ENCODE measurements around the gene RIN2.

RIN2 gene

DNA sequence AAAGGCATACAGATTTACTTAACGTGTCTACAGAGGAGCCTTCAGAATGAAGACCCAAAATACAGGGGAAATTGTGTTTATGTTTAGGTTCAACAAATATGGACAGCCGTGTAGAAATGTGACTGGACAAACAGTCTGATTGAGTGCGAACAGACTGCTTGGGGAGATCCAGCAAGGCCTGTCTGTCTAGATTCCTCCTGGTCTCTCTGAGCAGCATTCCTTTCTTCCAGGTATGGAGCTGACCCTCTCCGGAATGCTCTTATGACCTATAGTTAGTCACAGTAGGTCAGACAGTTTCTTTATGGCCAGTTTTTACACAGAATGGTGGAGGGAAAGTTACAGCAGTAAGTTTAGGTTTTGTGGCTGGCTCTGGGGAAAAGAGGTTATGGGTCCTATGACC is 9.0 kb downstream of the RIN2 start:
- Histone ChIP-seq H3F3A (ENCODE audit: low read depth) (no peaks in the 10 kb centered on the region), H4K20me1 (ENCODE audit: insufficient read depth, low read length, poor library complexity, severe bottlenecking) (no peaks in the 10 kb centered on the region), H3K27me3 (ENCODE audit: insufficient read depth, low read length, poor library complexity, severe bottlenecking) (peaks cover 4% of the 10 kb centered on the region), H3K9me2 (replicated peaks; ENCODE audit: low read depth, low read length) (no peaks in the 10 kb centered on the region), H3K4me3 (ENCODE audit: low read length, poor library complexity, severe bottlenecking) (no peak overlapping the region), H3K4me1 (ENCODE audit: insufficient read depth, low read length, poor library complexity, severe bottlenecking) (no peaks in the 10 kb centered on the region), H3K4me2 (ENCODE audit: low read depth, low read length, poor library complexity, severe bottlenecking) (no peak overlapping the region), H2AFZ (ENCODE audit: low read length) (no peak overlapping the region), H3K9ac (ENCODE audit: low read depth, low read length, poor library complexity, severe bottlenecking) (no peak overlapping the region), H3K36me3 (ENCODE audit: insufficient read depth, low read length) (no peaks in the 10 kb centered on the region), H3K79me2 (ENCODE audit: insufficient read depth, low read length) (no peaks in the 10 kb centered on the region), H3K9me3 (ENCODE audit: insufficient read depth, low read depth, low read length) (no peaks in the 10 kb centered on the region)
- TF ChIP-seq EZH2phosphoT487 (IDR thresholded peaks at IDR 0.05; ENCODE audit: borderline replicate concordance) = no peak
- TF ChIP-seq, protein P1, sequence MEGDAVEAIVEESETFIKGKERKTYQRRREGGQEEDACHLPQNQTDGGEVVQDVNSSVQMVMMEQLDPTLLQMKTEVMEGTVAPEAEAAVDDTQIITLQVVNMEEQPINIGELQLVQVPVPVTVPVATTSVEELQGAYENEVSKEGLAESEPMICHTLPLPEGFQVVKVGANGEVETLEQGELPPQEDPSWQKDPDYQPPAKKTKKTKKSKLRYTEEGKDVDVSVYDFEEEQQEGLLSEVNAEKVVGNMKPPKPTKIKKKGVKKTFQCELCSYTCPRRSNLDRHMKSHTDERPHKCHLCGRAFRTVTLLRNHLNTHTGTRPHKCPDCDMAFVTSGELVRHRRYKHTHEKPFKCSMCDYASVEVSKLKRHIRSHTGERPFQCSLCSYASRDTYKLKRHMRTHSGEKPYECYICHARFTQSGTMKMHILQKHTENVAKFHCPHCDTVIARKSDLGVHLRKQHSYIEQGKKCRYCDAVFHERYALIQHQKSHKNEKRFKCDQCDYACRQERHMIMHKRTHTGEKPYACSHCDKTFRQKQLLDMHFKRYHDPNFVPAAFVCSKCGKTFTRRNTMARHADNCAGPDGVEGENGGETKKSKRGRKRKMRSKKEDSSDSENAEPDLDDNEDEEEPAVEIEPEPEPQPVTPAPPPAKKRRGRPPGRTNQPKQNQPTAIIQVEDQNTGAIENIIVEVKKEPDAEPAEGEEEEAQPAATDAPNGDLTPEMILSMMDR (conservative IDR thresholded peaks at IDR 0.05; ENCODE audit: low read length) = no peak

DNA sequence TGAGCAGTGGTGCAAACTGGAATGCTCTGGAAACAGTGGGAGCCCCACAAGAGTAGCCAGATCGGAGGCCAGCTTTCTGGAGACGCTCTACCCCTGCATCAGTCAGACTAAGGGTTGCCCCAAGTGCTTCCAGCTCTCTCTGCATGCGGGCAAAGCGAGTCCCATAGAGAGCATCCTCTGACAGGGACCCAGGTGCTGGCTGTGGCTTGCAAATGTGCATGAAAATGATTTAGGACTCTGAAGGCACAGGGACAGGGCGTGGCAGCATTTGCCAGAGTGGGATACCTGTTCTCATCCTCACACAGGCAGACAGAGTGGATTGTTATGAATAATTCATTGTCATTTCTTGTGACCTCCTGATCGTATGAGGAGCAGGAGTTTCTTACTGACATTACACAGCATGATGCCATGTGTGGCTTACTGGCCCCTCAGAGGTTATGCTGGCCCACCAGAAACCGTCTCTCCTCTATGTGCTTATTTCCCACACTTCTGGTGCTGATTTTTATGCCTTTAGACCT is 10.3 kb downstream of the RIN2 start:
- H3K9me3 ChIP-seq (ENCODE audit: insufficient read depth, low read depth, low read length) = no peaks in the 10 kb centered on the region
- H3K36me3 ChIP-seq (ENCODE audit: insufficient read depth, low read length) = no peaks in the 10 kb centered on the region
- H2AFZ ChIP-seq (ENCODE audit: low read length) = no peak overlapping the region
- no peak overlapping the region for H3K4me3 ChIP-seq (ENCODE audit: low read length, poor library complexity, severe bottlenecking)
- no peak overlapping the region for H3K4me2 ChIP-seq (ENCODE audit: low read depth, low read length, poor library complexity, severe bottlenecking)
- peaks cover 4% of the 10 kb centered on the region for H3K27me3 ChIP-seq (ENCODE audit: insufficient read depth, low read length, poor library complexity, severe bottlenecking)
- no peaks in the 10 kb centered on the region for H3K4me1 ChIP-seq (ENCODE audit: insufficient read depth, low read length, poor library complexity, severe bottlenecking)
- TF ChIP-seq EZH2phosphoT487 (IDR thresholded peaks at IDR 0.05; ENCODE audit: borderline replicate concordance) = no peak
- no peak overlapping the region for H3K9ac ChIP-seq (ENCODE audit: low read depth, low read length, poor library complexity, severe bottlenecking)
- H4K20me1 ChIP-seq (ENCODE audit: insufficient read depth, low read length, poor library complexity, severe bottlenecking) = no peaks in the 10 kb centered on the region
- H3K79me2 ChIP-seq (ENCODE audit: insufficient read depth, low read length) = no peaks in the 10 kb centered on the region
- H3F3A ChIP-seq (ENCODE audit: low read depth) = no peaks in the 10 kb centered on the region
- no peaks in the 10 kb centered on the region for H3K9me2 ChIP-seq (replicated peaks; ENCODE audit: low read depth, low read length)

DNA sequence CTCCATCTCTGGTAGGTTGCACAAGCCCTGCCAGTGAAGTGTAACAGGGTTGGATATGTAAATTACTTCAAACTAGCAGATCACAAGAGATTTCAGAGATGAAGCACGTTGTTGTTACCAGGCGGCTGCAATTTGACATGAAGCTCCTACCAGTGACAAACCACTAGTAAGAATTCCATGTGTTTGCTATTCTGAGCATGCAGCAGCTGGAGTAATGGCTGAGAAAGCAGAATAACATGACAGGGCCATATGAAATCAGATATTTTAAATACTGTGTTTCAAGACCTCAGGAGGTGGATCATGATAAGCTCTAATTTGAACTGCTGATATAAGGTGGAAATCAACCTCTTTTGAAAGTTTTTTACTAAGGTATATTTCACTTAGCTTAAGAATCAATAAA is 11.4 kb downstream of the RIN2 start:
- Histone ChIP-seq H3K27me3 (ENCODE audit: insufficient read depth, low read length, poor library complexity, severe bottlenecking) (peaks cover 4% of the 10 kb centered on the region), H4K20me1 (ENCODE audit: insufficient read depth, low read length, poor library complexity, severe bottlenecking) (no peaks in the 10 kb centered on the region), H3K4me2 (ENCODE audit: low read depth, low read length, poor library complexity, severe bottlenecking) (no peak overlapping the region), H2AFZ (ENCODE audit: low read length) (no peak overlapping the region), H3K9ac (ENCODE audit: low read depth, low read length, poor library complexity, severe bottlenecking) (no peak overlapping the region), H3K36me3 (ENCODE audit: insufficient read depth, low read length) (no peaks in the 10 kb centered on the region), H3K4me3 (ENCODE audit: low read length, poor library complexity, severe bottlenecking) (no peak overlapping the region), H3K79me2 (ENCODE audit: insufficient read depth, low read length) (no peaks in the 10 kb centered on the region), H3K9me2 (replicated peaks; ENCODE audit: low read depth, low read length) (no peaks in the 10 kb centered on the region), H3K4me1 (ENCODE audit: insufficient read depth, low read length, poor library complexity, severe bottlenecking) (no peaks in the 10 kb centered on the region), H3K9me3 (ENCODE audit: insufficient read depth, low read depth, low read length) (no peaks in the 10 kb centered on the region), H3F3A (ENCODE audit: low read depth) (no peaks in the 10 kb centered on the region)
- TF ChIP-seq, protein P1 (conservative IDR thresholded peaks at IDR 0.05; ENCODE audit: low read length) = no peak
- no peak for TF ChIP-seq EZH2phosphoT487 (IDR thresholded peaks at IDR 0.05; ENCODE audit: borderline replicate concordance)

DNA sequence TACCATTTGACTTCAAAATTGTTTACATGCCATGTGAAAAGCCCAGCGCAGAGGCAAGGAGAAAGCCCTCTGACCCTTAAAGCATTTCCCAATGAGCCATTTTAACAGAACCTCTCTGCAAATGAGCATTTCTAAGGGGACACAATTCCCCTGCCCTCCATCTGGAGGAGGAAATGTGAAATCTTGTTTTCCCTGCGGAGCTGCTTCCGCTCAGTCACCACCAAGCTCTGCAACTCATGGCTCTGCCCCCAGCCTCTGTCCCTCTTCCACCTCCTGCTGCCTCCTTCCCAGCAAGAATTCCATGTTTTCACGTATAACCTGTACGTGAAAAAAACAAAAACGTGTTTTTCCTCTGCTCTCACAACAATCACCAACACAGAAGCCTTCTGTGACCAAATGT is 12.3 kb downstream of the RIN2 start:
- Histone ChIP-seq H3K9me2 (replicated peaks; ENCODE audit: low read depth, low read length) (no peaks in the 10 kb centered on the region), H3F3A (ENCODE audit: low read depth) (no peaks in the 10 kb centered on the region), H3K27me3 (ENCODE audit: insufficient read depth, low read length, poor library complexity, severe bottlenecking) (peaks cover under 1% of the 10 kb centered on the region), H3K4me3 (ENCODE audit: low read length, poor library complexity, severe bottlenecking) (no peak overlapping the region), H3K36me3 (ENCODE audit: insufficient read depth, low read length) (no peaks in the 10 kb centered on the region), H3K9ac (ENCODE audit: low read depth, low read length, poor library complexity, severe bottlenecking) (no peak overlapping the region), H3K4me1 (ENCODE audit: insufficient read depth, low read length, poor library complexity, severe bottlenecking) (no peaks in the 10 kb centered on the region), H2AFZ (ENCODE audit: low read length) (no peak overlapping the region), H3K79me2 (ENCODE audit: insufficient read depth, low read length) (no peaks in the 10 kb centered on the region), H3K4me2 (ENCODE audit: low read depth, low read length, poor library complexity, severe bottlenecking) (no peak overlapping the region), H4K20me1 (ENCODE audit: insufficient read depth, low read length, poor library complexity, severe bottlenecking) (no peaks in the 10 kb centered on the region), H3K9me3 (ENCODE audit: insufficient read depth, low read depth, low read length) (no peaks in the 10 kb centered on the region)
- TF ChIP-seq, protein P1 (conservative IDR thresholded peaks at IDR 0.05; ENCODE audit: low read length) = no peak
- TF ChIP-seq EZH2phosphoT487 (IDR thresholded peaks at IDR 0.05; ENCODE audit: borderline replicate concordance) = no peak
